Measurements from ENCODE around the gene PFKFB4.

DNA sequence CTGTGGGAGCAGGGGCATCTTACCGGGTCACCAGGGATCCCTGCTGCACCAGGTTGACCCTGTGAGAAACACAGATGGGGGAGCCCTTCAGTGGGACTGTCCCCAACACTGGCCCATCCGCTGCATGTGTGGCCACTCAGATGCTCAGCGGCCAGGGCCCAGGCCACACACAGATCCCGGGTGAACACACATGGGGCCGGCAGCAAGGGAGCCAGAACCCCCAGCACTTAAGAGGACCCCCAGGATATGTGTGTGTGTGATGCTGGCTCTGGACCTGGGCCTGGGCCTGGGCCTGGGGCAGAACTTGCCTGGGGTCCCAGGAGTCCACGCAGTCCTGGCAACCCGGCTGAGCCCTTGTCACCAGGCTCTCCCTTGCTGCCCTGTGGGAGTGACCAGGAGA is 11.9 kb upstream of the PFKFB4 start:
- TF ChIP-seq, protein P1, sequence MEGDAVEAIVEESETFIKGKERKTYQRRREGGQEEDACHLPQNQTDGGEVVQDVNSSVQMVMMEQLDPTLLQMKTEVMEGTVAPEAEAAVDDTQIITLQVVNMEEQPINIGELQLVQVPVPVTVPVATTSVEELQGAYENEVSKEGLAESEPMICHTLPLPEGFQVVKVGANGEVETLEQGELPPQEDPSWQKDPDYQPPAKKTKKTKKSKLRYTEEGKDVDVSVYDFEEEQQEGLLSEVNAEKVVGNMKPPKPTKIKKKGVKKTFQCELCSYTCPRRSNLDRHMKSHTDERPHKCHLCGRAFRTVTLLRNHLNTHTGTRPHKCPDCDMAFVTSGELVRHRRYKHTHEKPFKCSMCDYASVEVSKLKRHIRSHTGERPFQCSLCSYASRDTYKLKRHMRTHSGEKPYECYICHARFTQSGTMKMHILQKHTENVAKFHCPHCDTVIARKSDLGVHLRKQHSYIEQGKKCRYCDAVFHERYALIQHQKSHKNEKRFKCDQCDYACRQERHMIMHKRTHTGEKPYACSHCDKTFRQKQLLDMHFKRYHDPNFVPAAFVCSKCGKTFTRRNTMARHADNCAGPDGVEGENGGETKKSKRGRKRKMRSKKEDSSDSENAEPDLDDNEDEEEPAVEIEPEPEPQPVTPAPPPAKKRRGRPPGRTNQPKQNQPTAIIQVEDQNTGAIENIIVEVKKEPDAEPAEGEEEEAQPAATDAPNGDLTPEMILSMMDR (IDR thresholded peaks at IDR 0.05) = no peak
- no peak for TF ChIP-seq POLR2A (IDR thresholded peaks at IDR 0.05)
